IPS-18c (cell line): Measurements from ENCODE around the gene SENP7.

Experiments
- H3K4me3 ChIP-seq: 2 replicates; pipeline ENCODE4 v1.7.0; 2013; ENCODE audit warnings: low read depth, mild to moderate bottlenecking, low read length, moderate library complexity; ENCODE audit not compliant: insufficient read depth
- H3K9me3 ChIP-seq: one replicate; pipeline ENCODE4 v1.6.1; 2013; ENCODE audit warnings: mild to moderate bottlenecking, low read length, moderate library complexity; ENCODE audit not compliant: control insufficient read depth, insufficient read depth

Gene SENP7

GRCh38 chr3:101531473-101532086 is 18.6 kb upstream of the SENP7 start:
- H3K4me3 ChIP-seq: no peak overlapping the region
- peaks cover 2% of the 10 kb centered on the region for H3K9me3 ChIP-seq

GRCh38 chr3:101530686-101531047 is 17.7 kb upstream of the SENP7 start:
- no peak overlapping the region for H3K4me3 ChIP-seq
- peaks cover 2% of the 10 kb centered on the region for H3K9me3 ChIP-seq

GRCh38 chr3:101529816-101530685 is 17.0 kb upstream of the SENP7 start:
- Histone ChIP-seq H3K4me3 (no peak overlapping the region), H3K9me3 (peaks cover 2% of the 10 kb centered on the region)

- H3K4me3 ChIP-seq: no peak overlapping the region
- peaks cover 4% of the 10 kb centered on the region for H3K9me3 ChIP-seq
Observed at GRCh38 chr3:101527906-101528305, 14.9 kb upstream of the SENP7 start.

GRCh38 chr3:101527441-101527840 is 14.4 kb upstream of the SENP7 start:
- Histone ChIP-seq H3K9me3 (peaks cover 4% of the 10 kb centered on the region), H3K4me3 (no peak overlapping the region)

- peaks cover 2% of the 10 kb centered on the region for H3K9me3 ChIP-seq
- H3K4me3 ChIP-seq: no peak overlapping the region
Observed at GRCh38 chr3:101521211-101521701, 8.2 kb upstream of the SENP7 start.

GRCh38 chr3:101519685-101520365 is 6.8 kb upstream of the SENP7 start:
- peaks cover 2% of the 10 kb centered on the region for H3K9me3 ChIP-seq
- no peak overlapping the region for H3K4me3 ChIP-seq

GRCh38 chr3:101518421-101518871 is 5.4 kb upstream of the SENP7 start:
- Histone ChIP-seq H3K9me3 (no peaks in the 10 kb centered on the region), H3K4me3 (no peak overlapping the region)

- Histone ChIP-seq H3K9me3 (no peaks in the 10 kb centered on the region), H3K4me3 (peak overlapping the region; percentile 79; the same call in 1 of the 2 replicates)
Observed at GRCh38 chr3:101513419-101513986, 491 bp upstream of the SENP7 start.

GRCh38 chr3:101512396-101512645 is 691 bp downstream of the SENP7 start:
- H3K4me3 ChIP-seq: peak overlapping the region; percentile 79
- no peaks in the 10 kb centered on the region for H3K9me3 ChIP-seq

GRCh38 chr3:101509811-101510210 is 3.2 kb downstream of the SENP7 start:
- H3K9me3 ChIP-seq: no peaks in the 10 kb centered on the region
- no peak overlapping the region for H3K4me3 ChIP-seq

GRCh38 chr3:101509281-101509680 is 3.7 kb downstream of the SENP7 start:
- no peak overlapping the region for H3K4me3 ChIP-seq
- no peaks in the 10 kb centered on the region for H3K9me3 ChIP-seq

- Histone ChIP-seq H3K4me3 (no peak overlapping the region), H3K9me3 (no peaks in the 10 kb centered on the region)
Observed at GRCh38 chr3:101501783-101502182, 11.2 kb downstream of the SENP7 start.

GRCh38 chr3:101500208-101500607 is 12.8 kb downstream of the SENP7 start:
- Histone ChIP-seq H3K4me3 (no peak overlapping the region), H3K9me3 (no peaks in the 10 kb centered on the region)

- no peak overlapping the region for H3K4me3 ChIP-seq
Observed at GRCh38 chr3:101497803-101498202, 15.2 kb downstream of the SENP7 start.

GRCh38 chr3:101495552-101495951 is 17.5 kb downstream of the SENP7 start:
- Histone ChIP-seq H3K9me3 (no peaks in the 10 kb centered on the region), H3K4me3 (no peak overlapping the region)

More at GRCh38 chr3:101497803-101498202, 15.2 kb downstream of the SENP7 start:
- H3K9me3 ChIP-seq: no peaks in the 10 kb centered on the region

GRCh38 chr3:101484805-101485620 is 28.0 kb downstream of the SENP7 start:
- Histone ChIP-seq H3K9me3 (no peaks in the 10 kb centered on the region), H3K4me3 (no peak overlapping the region; the same call in 1 of the 2 replicates)
